Measurements from ENCODE around the gene HTR2B.
A peak's percentile ranks its signal among the peaks of the same experiment; 100 is the strongest.
"Not testable (repeated sequence)": the region's sequence is repeated elsewhere in the genome, so short reads cannot be mapped to it uniquely, and the experiment has no call there.

Gene HTR2B

DNA sequence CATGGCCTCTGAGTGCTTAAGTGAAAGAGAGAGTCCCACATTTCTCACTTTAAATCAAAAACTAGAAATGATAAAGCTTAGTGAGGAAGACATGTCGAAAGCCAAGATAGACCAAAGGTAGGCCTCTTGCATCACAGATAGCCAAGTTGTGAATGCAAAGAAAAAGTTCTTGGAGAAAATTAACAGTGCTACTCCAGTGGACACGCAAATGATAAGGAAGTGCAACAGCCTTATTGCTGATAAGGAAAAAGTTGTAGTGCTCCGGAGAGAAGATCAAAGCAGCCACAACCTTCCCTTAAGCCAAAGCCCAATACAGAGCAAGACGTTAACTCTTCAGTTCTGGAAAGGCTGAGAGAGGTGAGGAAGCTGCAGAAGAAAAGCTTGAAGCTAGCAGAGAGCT lies 36.1 kb downstream of the HTR2B start:
- Histone ChIP-seq H3K36me3 (ENCODE audit: low read depth) (peaks cover 79% of the 10 kb centered on the region), H3K27ac (ENCODE audit: poor library complexity, severe bottlenecking) (no peak overlapping the region), H3K9me3 (ENCODE audit: severe bottlenecking) (no peaks in the 10 kb centered on the region), H3K4me1 (ENCODE audit: insufficient read depth, poor library complexity, severe bottlenecking) (no peaks in the 10 kb centered on the region), H3K4me3 (ENCODE audit: severe bottlenecking) (no peak overlapping the region), H3K27me3 (ENCODE audit: insufficient read depth, poor library complexity, severe bottlenecking) (no peaks in the 10 kb centered on the region)
- ATAC-seq (ENCODE audit: low read depth) (no peak), DNase-seq (ENCODE audit: low spot score) (no peak)
- TF ChIP-seq, protein P1, sequence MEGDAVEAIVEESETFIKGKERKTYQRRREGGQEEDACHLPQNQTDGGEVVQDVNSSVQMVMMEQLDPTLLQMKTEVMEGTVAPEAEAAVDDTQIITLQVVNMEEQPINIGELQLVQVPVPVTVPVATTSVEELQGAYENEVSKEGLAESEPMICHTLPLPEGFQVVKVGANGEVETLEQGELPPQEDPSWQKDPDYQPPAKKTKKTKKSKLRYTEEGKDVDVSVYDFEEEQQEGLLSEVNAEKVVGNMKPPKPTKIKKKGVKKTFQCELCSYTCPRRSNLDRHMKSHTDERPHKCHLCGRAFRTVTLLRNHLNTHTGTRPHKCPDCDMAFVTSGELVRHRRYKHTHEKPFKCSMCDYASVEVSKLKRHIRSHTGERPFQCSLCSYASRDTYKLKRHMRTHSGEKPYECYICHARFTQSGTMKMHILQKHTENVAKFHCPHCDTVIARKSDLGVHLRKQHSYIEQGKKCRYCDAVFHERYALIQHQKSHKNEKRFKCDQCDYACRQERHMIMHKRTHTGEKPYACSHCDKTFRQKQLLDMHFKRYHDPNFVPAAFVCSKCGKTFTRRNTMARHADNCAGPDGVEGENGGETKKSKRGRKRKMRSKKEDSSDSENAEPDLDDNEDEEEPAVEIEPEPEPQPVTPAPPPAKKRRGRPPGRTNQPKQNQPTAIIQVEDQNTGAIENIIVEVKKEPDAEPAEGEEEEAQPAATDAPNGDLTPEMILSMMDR (IDR thresholded peaks at IDR 0.05; ENCODE audit: poor library complexity, severe bottlenecking), result no peak

DNA sequence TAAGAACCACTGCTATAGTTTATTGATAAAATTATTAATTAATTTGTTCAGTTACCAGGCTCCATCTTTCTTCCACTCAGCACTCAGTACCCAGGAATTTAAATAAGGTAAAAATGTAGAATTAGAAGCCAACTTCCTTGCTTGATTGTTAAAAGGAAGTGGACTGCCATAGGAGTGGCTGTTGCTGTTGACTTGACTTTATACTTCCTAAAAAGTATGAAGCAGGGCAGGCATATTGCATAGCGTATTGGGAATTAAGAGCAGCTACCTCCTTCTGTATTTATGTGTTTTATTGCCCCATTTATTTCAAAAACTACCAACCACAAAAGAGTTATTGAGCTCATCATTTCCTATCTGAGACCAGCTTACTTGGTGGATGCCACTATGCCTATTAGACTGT lies 40.3 kb downstream of the HTR2B start:
- no peak overlapping the region for H3K4me3 ChIP-seq (ENCODE audit: severe bottlenecking)
- H3K36me3 ChIP-seq (ENCODE audit: low read depth), result peaks cover 91% of the 10 kb centered on the region
- TF ChIP-seq, protein P1 (IDR thresholded peaks at IDR 0.05; ENCODE audit: poor library complexity, severe bottlenecking), result no peak
- no peaks in the 10 kb centered on the region for H3K9me3 ChIP-seq (ENCODE audit: severe bottlenecking)
- no peak for ATAC-seq (ENCODE audit: low read depth)
- H3K27ac ChIP-seq (ENCODE audit: poor library complexity, severe bottlenecking), result no peak overlapping the region
- no peaks in the 10 kb centered on the region for H3K27me3 ChIP-seq (ENCODE audit: insufficient read depth, poor library complexity, severe bottlenecking)
- no peak for DNase-seq (ENCODE audit: low spot score)
- no peaks in the 10 kb centered on the region for H3K4me1 ChIP-seq (ENCODE audit: insufficient read depth, poor library complexity, severe bottlenecking)

DNA sequence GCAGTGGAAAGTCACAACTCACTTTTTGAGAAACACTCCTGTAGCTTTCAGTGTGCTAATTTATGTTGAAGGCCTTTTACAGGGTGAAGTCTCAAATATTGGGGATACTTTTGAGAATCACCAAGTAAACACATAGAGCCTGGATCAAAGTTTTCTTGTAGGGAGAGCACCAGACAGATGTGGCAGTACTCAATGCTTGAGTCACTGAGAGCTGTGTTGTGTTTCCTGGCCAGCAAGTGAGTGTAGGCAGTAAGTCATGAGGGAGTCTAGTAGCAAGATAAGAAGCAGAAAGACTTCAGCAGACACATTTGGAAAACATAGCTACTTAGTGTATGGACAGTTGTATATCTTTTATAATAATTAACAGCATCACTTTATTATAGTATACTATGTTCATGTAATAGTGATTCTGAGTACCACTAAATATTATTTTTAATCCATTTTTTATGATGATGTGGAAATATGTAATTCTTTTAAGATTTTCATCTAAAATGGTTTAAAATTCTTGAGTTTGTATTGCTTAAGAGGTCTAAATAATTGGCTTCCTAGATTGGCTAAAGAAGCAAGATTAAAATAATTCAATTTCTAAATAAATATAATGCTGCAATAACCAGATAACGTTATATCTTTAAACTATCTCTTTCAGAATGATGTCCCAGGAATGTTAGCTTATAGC lies 55.3 kb downstream of the HTR2B start:
- Histone ChIP-seq H3K4me3 (ENCODE audit: severe bottlenecking) (no peak overlapping the region), H3K27me3 (ENCODE audit: insufficient read depth, poor library complexity, severe bottlenecking) (no peaks in the 10 kb centered on the region), H3K27ac (ENCODE audit: poor library complexity, severe bottlenecking) (no peak overlapping the region), H3K9me3 (ENCODE audit: severe bottlenecking) (no peaks in the 10 kb centered on the region), H3K4me1 (ENCODE audit: insufficient read depth, poor library complexity, severe bottlenecking) (peaks cover 4% of the 10 kb centered on the region), H3K36me3 (ENCODE audit: low read depth) (peaks cover 100% of the 10 kb centered on the region)
- ATAC-seq (ENCODE audit: low read depth) (no peak), DNase-seq (ENCODE audit: low spot score) (no peak)
- TF ChIP-seq, protein P1 (IDR thresholded peaks at IDR 0.05; ENCODE audit: poor library complexity, severe bottlenecking), result no peak

DNA sequence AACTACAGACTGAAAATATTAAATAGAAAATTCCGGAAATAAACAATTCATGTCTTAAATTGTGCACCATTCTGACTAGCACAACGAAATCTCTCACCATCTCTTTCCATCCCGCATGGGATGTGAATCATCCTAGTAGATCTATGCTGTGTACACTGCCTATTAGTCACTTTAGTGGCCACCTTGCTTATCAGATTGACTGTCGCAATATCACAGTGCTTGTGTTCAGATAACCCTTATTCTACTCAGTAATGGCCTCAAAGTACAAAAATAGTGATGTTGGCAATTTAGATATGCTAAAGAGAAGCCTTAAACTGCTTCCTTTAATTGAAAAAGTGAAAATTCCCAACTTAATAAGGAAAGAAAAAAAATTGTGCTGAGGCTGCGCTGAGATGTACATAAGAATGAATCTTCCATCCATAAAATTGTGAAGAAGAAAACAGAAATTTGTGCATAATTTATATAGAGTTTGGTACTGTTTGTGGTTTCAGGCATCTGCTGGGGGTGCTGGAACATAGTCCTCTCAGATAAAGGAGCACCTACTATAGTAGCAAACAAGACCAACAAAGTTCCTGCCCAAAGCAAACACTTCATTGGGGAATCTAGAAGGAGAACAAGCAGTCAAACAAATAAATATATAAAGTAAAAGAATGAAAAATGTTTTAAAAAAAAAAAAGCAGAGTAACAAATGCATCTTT lies 56.2 kb downstream of the HTR2B start:
- H3K4me3 ChIP-seq (ENCODE audit: severe bottlenecking), result no peak overlapping the region
- H3K9me3 ChIP-seq (ENCODE audit: severe bottlenecking), result no peaks in the 10 kb centered on the region
- H3K4me1 ChIP-seq (ENCODE audit: insufficient read depth, poor library complexity, severe bottlenecking), result peaks cover 4% of the 10 kb centered on the region
- TF ChIP-seq, protein P1 (IDR thresholded peaks at IDR 0.05; ENCODE audit: poor library complexity, severe bottlenecking), result no peak
- peaks cover 100% of the 10 kb centered on the region for H3K36me3 ChIP-seq (ENCODE audit: low read depth)
- peak; percentile 70; the same call in 2 of the 3 replicates for ATAC-seq (ENCODE audit: low read depth)
- no peak for DNase-seq (ENCODE audit: low spot score)
- H3K27me3 ChIP-seq (ENCODE audit: insufficient read depth, poor library complexity, severe bottlenecking), result no peaks in the 10 kb centered on the region
- H3K27ac ChIP-seq (ENCODE audit: poor library complexity, severe bottlenecking), result no peak overlapping the region

DNA sequence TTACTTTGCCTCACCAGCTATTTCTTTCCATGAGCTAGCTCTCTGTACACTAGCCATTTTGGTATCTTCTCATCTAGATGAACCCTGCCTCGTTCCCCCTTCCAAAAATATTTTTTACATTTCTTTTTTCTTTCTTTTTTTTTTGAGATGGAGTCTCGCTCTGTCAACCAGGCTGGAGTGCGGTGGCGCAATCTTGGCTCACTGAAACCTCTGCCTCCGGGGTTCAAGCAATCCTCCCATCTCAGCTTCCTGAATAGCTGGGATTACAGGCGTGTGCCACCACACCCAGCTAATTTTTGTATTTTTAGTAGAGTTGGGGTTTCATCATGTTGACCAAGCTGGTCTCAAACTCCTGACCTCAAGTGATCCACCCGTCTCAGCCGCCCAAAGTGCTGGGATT lies 57.3 kb downstream of the HTR2B start:
- not testable (repeated sequence) for H3K4me3 ChIP-seq (ENCODE audit: severe bottlenecking); DNase-seq (ENCODE audit: low spot score); H3K4me1 ChIP-seq (ENCODE audit: insufficient read depth, poor library complexity, severe bottlenecking); H3K27ac ChIP-seq (ENCODE audit: poor library complexity, severe bottlenecking); H3K27me3 ChIP-seq (ENCODE audit: insufficient read depth, poor library complexity, severe bottlenecking); ATAC-seq (ENCODE audit: low read depth); H3K9me3 ChIP-seq (ENCODE audit: severe bottlenecking)
- peaks cover 100% of the 10 kb centered on the region for H3K36me3 ChIP-seq (ENCODE audit: low read depth)

Measured in RWPE2 (cell line).